DND-41 (cell line): ENCODE measurements around the gene NXPH1.

ENCODE experiments used
- ATAC-seq: fragments of 200-7000 bp; cut with Tn5 transposase; 3 replicates; pipeline ENCODE4 v1.9.1; 2021; ENCODE audit warnings: low read depth; ENCODE audit not compliant: insufficient read depth
- DNase-seq: peaks from one replicate; pipeline ENCODE4 v3.0.0-alpha.2; 2020
- H2AFZ ChIP-seq: 2 replicates; pipeline ENCODE4 v1.6.0; 2012; ENCODE audit warnings: low read depth, low read length
- H3K27ac ChIP-seq: 2 replicates; pipeline ENCODE4 v1.5.1; 2012; ENCODE audit warnings: low read length, inconsistent platforms
- H3K27me3 ChIP-seq: fragments of 200-600 bp; sonication (generic); 2 replicates; pipeline ENCODE4 v1.6.0; 2012; ENCODE audit warnings: low read length, mild to moderate bottlenecking, inconsistent platforms; ENCODE audit not compliant: insufficient read depth, poor library complexity
- H3K36me3 ChIP-seq: 2 replicates; pipeline ENCODE4 v1.5.1; 2012; ENCODE audit warnings: low read length, inconsistent platforms; ENCODE audit not compliant: insufficient read depth
- H3K4me1 ChIP-seq: 2 replicates; pipeline ENCODE4 v1.5.1; 2012; ENCODE audit warnings: mild to moderate bottlenecking, low read length; ENCODE audit not compliant: insufficient read depth
- H3K4me2 ChIP-seq: 2 replicates; pipeline ENCODE4 v1.6.0; 2012; ENCODE audit warnings: mild to moderate bottlenecking, moderate library complexity, low read length, inconsistent platforms; ENCODE audit not compliant: insufficient read depth
- H3K4me3 ChIP-seq, 2 experiments: fragments of 200-600 bp in 1 of 2; shearing (Covaris generic) in 1 of 2; 2 replicates each; pipeline ENCODE4 v1.5.1; 2012 to 2016; ENCODE audit warnings: inconsistent platforms in 2 of 2, low read length in 2 of 2, mild to moderate bottlenecking in 2 of 2, low read depth in 1 of 2, moderate library complexity in 1 of 2
- H3K79me2 ChIP-seq: 2 replicates; pipeline ENCODE4 v1.6.0; 2012; ENCODE audit warnings: low read length, inconsistent platforms; ENCODE audit not compliant: insufficient read depth
- H3K9ac ChIP-seq: 2 replicates; pipeline ENCODE4 v1.6.0; 2012; ENCODE audit warnings: low read depth, mild to moderate bottlenecking, inconsistent platforms, low read length, moderate library complexity
- H3K9me3 ChIP-seq: 2 replicates; pipeline ENCODE4 v1.5.1; 2012; ENCODE audit warnings: low read length, moderate library complexity, mild to moderate bottlenecking, inconsistent platforms; ENCODE audit not compliant: insufficient read depth, severe bottlenecking
- H4K20me1 ChIP-seq: 2 replicates; pipeline ENCODE4 v1.6.0; 2012; ENCODE audit warnings: low read length; ENCODE audit not compliant: insufficient read depth
- EZH2 ChIP-seq: IDR thresholded peaks from 3 replicates; pipeline ENCODE4 v1.6.1; 2012; ENCODE audit warnings: borderline replicate concordance, low read depth, mild to moderate bottlenecking, moderate library complexity, low read length, inconsistent platforms; ENCODE audit not compliant: severe bottlenecking
- TF ChIP-seq, protein P1 (sequence below): IDR thresholded peaks from 2 replicates; pipeline ENCODE4 v1.5.1; 2012; ENCODE audit warnings: borderline replicate concordance, low read length, moderate library complexity, mild to moderate bottlenecking; ENCODE audit not compliant: poor library complexity, severe bottlenecking; ENCODE audit errors: extremely low read depth

NXPH1 gene

GRCh38 chr7:8423057-8423456, 10.4 kb upstream of the NXPH1 start:
- no peaks in the 10 kb centered on the region for H3K36me3 ChIP-seq
- no peaks in the 10 kb centered on the region for H3K27me3 ChIP-seq
- H3K9me3 ChIP-seq: no peaks in the 10 kb centered on the region
- H2AFZ ChIP-seq: no peak overlapping the region
- no peak overlapping the region for H3K4me3 ChIP-seq
- ATAC-seq (no peak), DNase-seq (no peak)
- no peak overlapping the region for H3K4me2 ChIP-seq
- no peaks in the 10 kb centered on the region for H4K20me1 ChIP-seq
- H3K4me1 ChIP-seq: no peaks in the 10 kb centered on the region
- no peak overlapping the region for H3K9ac ChIP-seq
- H3K27ac ChIP-seq: no peak overlapping the region
- TF ChIP-seq, protein P1, sequence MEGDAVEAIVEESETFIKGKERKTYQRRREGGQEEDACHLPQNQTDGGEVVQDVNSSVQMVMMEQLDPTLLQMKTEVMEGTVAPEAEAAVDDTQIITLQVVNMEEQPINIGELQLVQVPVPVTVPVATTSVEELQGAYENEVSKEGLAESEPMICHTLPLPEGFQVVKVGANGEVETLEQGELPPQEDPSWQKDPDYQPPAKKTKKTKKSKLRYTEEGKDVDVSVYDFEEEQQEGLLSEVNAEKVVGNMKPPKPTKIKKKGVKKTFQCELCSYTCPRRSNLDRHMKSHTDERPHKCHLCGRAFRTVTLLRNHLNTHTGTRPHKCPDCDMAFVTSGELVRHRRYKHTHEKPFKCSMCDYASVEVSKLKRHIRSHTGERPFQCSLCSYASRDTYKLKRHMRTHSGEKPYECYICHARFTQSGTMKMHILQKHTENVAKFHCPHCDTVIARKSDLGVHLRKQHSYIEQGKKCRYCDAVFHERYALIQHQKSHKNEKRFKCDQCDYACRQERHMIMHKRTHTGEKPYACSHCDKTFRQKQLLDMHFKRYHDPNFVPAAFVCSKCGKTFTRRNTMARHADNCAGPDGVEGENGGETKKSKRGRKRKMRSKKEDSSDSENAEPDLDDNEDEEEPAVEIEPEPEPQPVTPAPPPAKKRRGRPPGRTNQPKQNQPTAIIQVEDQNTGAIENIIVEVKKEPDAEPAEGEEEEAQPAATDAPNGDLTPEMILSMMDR: no peak
- TF ChIP-seq EZH2: no peak
- no peaks in the 10 kb centered on the region for H3K79me2 ChIP-seq

- H3K79me2 ChIP-seq: no peaks in the 10 kb centered on the region
- no peaks in the 10 kb centered on the region for H3K36me3 ChIP-seq
- no peak overlapping the region for H3K4me3 ChIP-seq
- H3K9ac ChIP-seq: no peak overlapping the region
- ATAC-seq (no peak), DNase-seq (no peak)
- no peak overlapping the region for H3K27ac ChIP-seq
- peaks cover 3% of the 10 kb centered on the region for H3K27me3 ChIP-seq
- H4K20me1 ChIP-seq: no peaks in the 10 kb centered on the region
- H3K4me2 ChIP-seq: no peak overlapping the region
- no peaks in the 10 kb centered on the region for H3K4me1 ChIP-seq
- no peaks in the 10 kb centered on the region for H3K9me3 ChIP-seq
- no peak for TF ChIP-seq EZH2
- TF ChIP-seq, protein P1: no peak
- H2AFZ ChIP-seq: no peak overlapping the region
These were observed 8.2 kb upstream of the NXPH1 start for GRCh38 chr7:8425223-8425622.

DNA sequence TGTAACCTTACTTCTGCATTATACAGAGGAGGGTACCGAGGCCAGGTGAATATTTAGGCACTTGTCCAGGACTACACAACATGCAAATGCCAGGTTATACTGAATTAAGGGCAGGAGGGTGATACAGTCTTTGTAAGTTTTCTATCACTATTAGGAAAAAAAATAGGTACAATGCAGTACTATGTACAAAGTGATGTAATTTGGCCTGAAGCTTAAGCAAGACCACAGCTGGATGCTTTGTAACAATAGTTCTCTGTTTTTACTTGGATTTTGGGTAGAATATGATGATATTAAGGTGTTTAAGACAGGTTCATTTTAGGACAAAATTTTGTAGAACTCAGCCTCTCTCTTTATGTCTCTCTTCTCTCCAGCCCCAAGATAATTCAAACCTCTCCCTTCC, 2.8 kb upstream of the NXPH1 start:
- no peak for TF ChIP-seq EZH2
- TF ChIP-seq, protein P1: no peak
- no peak overlapping the region for H3K9ac ChIP-seq
- peaks cover 3% of the 10 kb centered on the region for H3K27me3 ChIP-seq
- no peak overlapping the region for H3K4me2 ChIP-seq
- H3K4me3 ChIP-seq: no peak overlapping the region
- DNase-seq (no peak), ATAC-seq (no peak)
- H3K79me2 ChIP-seq: no peaks in the 10 kb centered on the region
- no peaks in the 10 kb centered on the region for H3K4me1 ChIP-seq
- H3K36me3 ChIP-seq: no peaks in the 10 kb centered on the region
- H3K9me3 ChIP-seq: no peaks in the 10 kb centered on the region
- no peak overlapping the region for H3K27ac ChIP-seq
- H2AFZ ChIP-seq: no peak overlapping the region
- H4K20me1 ChIP-seq: no peaks in the 10 kb centered on the region
